Kidney glomerular epithelial cell (primary cell): ENCODE measurements around the gene TCF7L2.

Experiments
- DNase-seq: peaks from one replicate; lab custom pipeline; 2025; lab: John Stamatoyannopoulos, UW

TCF7L2 gene

GRCh38 chr10:113148901-113149300 lies 198.9 kb downstream of the TCF7L2 start:
- DNase-seq: no peak

- DNase-seq: no peak
These were observed 199.6 kb downstream of the TCF7L2 start for GRCh38 chr10:113149626-113150025.

- no peak for DNase-seq
These were observed 201.2 kb downstream of the TCF7L2 start for GRCh38 chr10:113151190-113151666.

- DNase-seq: no peak
These were observed 203.6 kb downstream of the TCF7L2 start for GRCh38 chr10:113153493-113154102.

- no peak for DNase-seq
These were observed 207.4 kb downstream of the TCF7L2 start for GRCh38 chr10:113157441-113157840.

- DNase-seq: peak; percentile 4
These were observed 208.1 kb downstream of the TCF7L2 start for GRCh38 chr10:113158183-113158582.

- DNase-seq: no peak
These were observed 209.5 kb downstream of the TCF7L2 start for GRCh38 chr10:113159563-113159962.

- no peak for DNase-seq
These were observed 210.6 kb downstream of the TCF7L2 start for GRCh38 chr10:113160641-113161040.

GRCh38 chr10:113161066-113161465 lies 211.0 kb downstream of the TCF7L2 start:
- DNase-seq: no peak

- no peak for DNase-seq
These were observed 212.9 kb downstream of the TCF7L2 start for GRCh38 chr10:113162960-113163359.

GRCh38 chr10:113165673-113166072 lies 215.6 kb downstream of the TCF7L2 start:
- no peak for DNase-seq

- DNase-seq: no peak
These were observed 217.7 kb downstream of the TCF7L2 start for GRCh38 chr10:113167702-113168101.

- no peak for DNase-seq
These were observed 218.5 kb downstream of the TCF7L2 start for GRCh38 chr10:113168584-113168983.

- no peak for DNase-seq
These were observed 219.1 kb downstream of the TCF7L2 start for GRCh38 chr10:113169111-113169510.

- no peak for DNase-seq
These were observed 219.9 kb downstream of the TCF7L2 start for GRCh38 chr10:113169853-113170460.

GRCh38 chr10:113171662-113172061 lies 221.6 kb downstream of the TCF7L2 start:
- no peak for DNase-seq

GRCh38 chr10:113175176-113175575 lies 225.1 kb downstream of the TCF7L2 start:
- no peak for DNase-seq

- DNase-seq: no peak
These were observed 226.0 kb downstream of the TCF7L2 start for GRCh38 chr10:113175756-113176651.

- no peak for DNase-seq
These were observed 226.7 kb downstream of the TCF7L2 start for GRCh38 chr10:113176652-113177155.

- no peak for DNase-seq
These were observed 227.3 kb downstream of the TCF7L2 start for GRCh38 chr10:113177156-113177935.

- DNase-seq: no peak
These were observed 227.9 kb downstream of the TCF7L2 start for GRCh38 chr10:113177936-113178335.

GRCh38 chr10:113178771-113179170 lies 228.7 kb downstream of the TCF7L2 start:
- DNase-seq: no peak
